Neural cell (in vitro differentiated cells): ENCODE measurements around the gene FYB1. TPM values are rescaled to one million over a fixed set of nuclear protein-coding genes. Genes with fewer than 3 reads are reported as not detected.

Experiments used
- H2AFZ ChIP-seq: fragments of 200-600, 300-800 bp; sonication (generic), shearing (Covaris generic); 2 replicates; pipeline ENCODE4 v1.6.0; 2014; ENCODE audit warnings: low read depth, mild to moderate bottlenecking, antibody characterized with exemption, low read length, moderate library complexity
- H3F3A ChIP-seq: fragments of 200-600 bp; shearing (Covaris generic); 2 replicates; pipeline ENCODE4 v1.6.1; 2016; ENCODE audit warnings: mild to moderate bottlenecking, moderate library complexity, mixed read lengths, antibody characterized with exemption, low read length; ENCODE audit not compliant: insufficient read depth, poor library complexity, severe bottlenecking
- H3K27ac ChIP-seq: fragments of 200-600, 300-800 bp; sonication (generic), shearing (Covaris generic); 2 replicates; pipeline ENCODE4 v1.5.1; 2014; ENCODE audit warnings: mild to moderate bottlenecking, low read length, moderate library complexity
- H3K27me3 ChIP-seq: fragments of 300-800, 200-600 bp; sonication (generic), shearing (Covaris generic); 2 replicates; pipeline ENCODE4 v1.6.0; 2014; ENCODE audit warnings: mild to moderate bottlenecking, low read depth, low read length, moderate library complexity; ENCODE audit not compliant: insufficient read depth
- H3K36me3 ChIP-seq: fragments of 300-800, 200-600 bp; sonication (generic), shearing (Covaris generic); 2 replicates; pipeline ENCODE4 v1.5.1; 2014; ENCODE audit warnings: mild to moderate bottlenecking, antibody characterized with exemption, low read length, moderate library complexity; ENCODE audit not compliant: insufficient read depth
- H3K4me2 ChIP-seq: fragments of 300-800, 200-600 bp; sonication (generic), shearing (Covaris generic); 2 replicates; pipeline ENCODE4 v1.6.0; 2014; ENCODE audit warnings: mild to moderate bottlenecking, low read length
- H3K4me3 ChIP-seq: fragments of 300-800, 200-600 bp; sonication (generic), shearing (Covaris generic); 2 replicates; pipeline ENCODE4 v1.5.1; 2014; ENCODE audit warnings: mild to moderate bottlenecking, low read length, moderate library complexity
- H3K79me2 ChIP-seq: fragments of 200-600 bp; shearing (Covaris generic); replicated peaks from 2 replicates; pipeline ENCODE4 v1.6.0; 2014; ENCODE audit warnings: mild to moderate bottlenecking, low read length, moderate library complexity; ENCODE audit not compliant: insufficient read depth
- H3K9ac ChIP-seq: fragments of 300-800, 200-600 bp; sonication (generic), shearing (Covaris generic); 2 replicates; pipeline ENCODE4 v1.6.1; 2016; ENCODE audit warnings: mild to moderate bottlenecking, low read length, mixed read lengths
- H3K9me2 ChIP-seq: fragments of 200-600 bp; shearing (Covaris generic); 2 replicates; pipeline ENCODE4 v1.6.1; 2016; ENCODE audit warnings: mild to moderate bottlenecking, low read length, mixed read lengths; ENCODE audit not compliant: insufficient read depth
- H3K9me3 ChIP-seq: fragments of 200-600, 300-800 bp; sonication (generic), shearing (Covaris generic); 2 replicates; pipeline ENCODE4 v1.6.1; 2016; ENCODE audit warnings: mild to moderate bottlenecking, mixed run types, low read length, moderate library complexity, mixed read lengths
- H4K20me1 ChIP-seq: fragments of 200-600 bp; shearing (Covaris generic); 2 replicates; pipeline ENCODE4 v1.6.1; 2016; ENCODE audit warnings: mild to moderate bottlenecking, mixed run types; ENCODE audit not compliant: insufficient read depth
- EP300 ChIP-seq: fragments of 450-650 bp; conservative IDR thresholded peaks from 2 replicates; pipeline ENCODE4 v1.6.1; 2014; ENCODE audit warnings: antibody characterized with exemption, mild to moderate bottlenecking, moderate library complexity; ENCODE audit not compliant: poor library complexity, severe bottlenecking
- EZH2 ChIP-seq: fragments of 200-600, 300-800 bp; shearing (Covaris generic), sonication (generic); IDR thresholded peaks from 2 replicates; pipeline ENCODE4 v1.6.1; 2014; ENCODE audit warnings: antibody characterized with exemption, low read length, borderline replicate concordance, mild to moderate bottlenecking; ENCODE audit not compliant: insufficient read depth, poor library complexity, severe bottlenecking
- MXI1 ChIP-seq: fragments of 450-650 bp; conservative IDR thresholded peaks from 2 replicates; pipeline ENCODE4 v1.6.1; 2014; ENCODE audit warnings: antibody characterized with exemption, mild to moderate bottlenecking; ENCODE audit not compliant: poor library complexity, severe bottlenecking
- POLR2AphosphoS5 ChIP-seq: IDR thresholded peaks from 2 replicates; pipeline ENCODE4 v1.6.1; 2012
- RAD21 ChIP-seq: fragments of 450-650 bp; conservative IDR thresholded peaks from 2 replicates; pipeline ENCODE4 v1.6.1; 2014; ENCODE audit warnings: antibody characterized with exemption, mild to moderate bottlenecking, moderate library complexity
- SMC3 ChIP-seq: fragments of 450-650 bp; conservative IDR thresholded peaks from 2 replicates; pipeline ENCODE4 v1.6.1; 2014; ENCODE audit warnings: antibody characterized with exemption, mild to moderate bottlenecking, moderate library complexity; ENCODE audit not compliant: poor library complexity
- TAF1 ChIP-seq: IDR thresholded peaks from 2 replicates; pipeline ENCODE4 v1.6.1; 2012; ENCODE audit warnings: low read depth
- polyA minus RNA-seq: library from RNA; depleted of rRNA, polyadenylated mRNA; stranded (reverse); fragments of >200 nt; gene quantifications from 2 replicates; pipeline ENCODE4 v1.2.3, GENCODE V29; 2014
- polyA plus RNA-seq: library from polyadenylated mRNA; depleted of rRNA; stranded (reverse); fragments of >200 nt; gene quantifications from 2 replicates; pipeline ENCODE4 v1.2.3, GENCODE V29; 2014
- TF ChIP-seq, protein P1 (sequence below): fragments of 450-650 bp; IDR thresholded peaks from 2 replicates; pipeline ENCODE4 v1.5.1; 2014; ENCODE audit warnings: antibody characterized with exemption, mild to moderate bottlenecking, moderate library complexity; ENCODE audit not compliant: poor library complexity, severe bottlenecking
- TF ChIP-seq, protein P2 (sequence below): IDR thresholded peaks from 2 replicates; pipeline ENCODE4 v1.6.1; 2012; ENCODE audit warnings: borderline replicate concordance

The FYB1 gene, protein sequence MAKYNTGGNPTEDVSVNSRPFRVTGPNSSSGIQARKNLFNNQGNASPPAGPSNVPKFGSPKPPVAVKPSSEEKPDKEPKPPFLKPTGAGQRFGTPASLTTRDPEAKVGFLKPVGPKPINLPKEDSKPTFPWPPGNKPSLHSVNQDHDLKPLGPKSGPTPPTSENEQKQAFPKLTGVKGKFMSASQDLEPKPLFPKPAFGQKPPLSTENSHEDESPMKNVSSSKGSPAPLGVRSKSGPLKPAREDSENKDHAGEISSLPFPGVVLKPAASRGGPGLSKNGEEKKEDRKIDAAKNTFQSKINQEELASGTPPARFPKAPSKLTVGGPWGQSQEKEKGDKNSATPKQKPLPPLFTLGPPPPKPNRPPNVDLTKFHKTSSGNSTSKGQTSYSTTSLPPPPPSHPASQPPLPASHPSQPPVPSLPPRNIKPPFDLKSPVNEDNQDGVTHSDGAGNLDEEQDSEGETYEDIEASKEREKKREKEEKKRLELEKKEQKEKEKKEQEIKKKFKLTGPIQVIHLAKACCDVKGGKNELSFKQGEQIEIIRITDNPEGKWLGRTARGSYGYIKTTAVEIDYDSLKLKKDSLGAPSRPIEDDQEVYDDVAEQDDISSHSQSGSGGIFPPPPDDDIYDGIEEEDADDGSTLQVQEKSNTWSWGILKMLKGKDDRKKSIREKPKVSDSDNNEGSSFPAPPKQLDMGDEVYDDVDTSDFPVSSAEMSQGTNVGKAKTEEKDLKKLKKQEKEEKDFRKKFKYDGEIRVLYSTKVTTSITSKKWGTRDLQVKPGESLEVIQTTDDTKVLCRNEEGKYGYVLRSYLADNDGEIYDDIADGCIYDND
- polyA plus RNA-seq, result not detected in 2 replicates
- polyA minus RNA-seq, result not detected in 2 replicates

DNA sequence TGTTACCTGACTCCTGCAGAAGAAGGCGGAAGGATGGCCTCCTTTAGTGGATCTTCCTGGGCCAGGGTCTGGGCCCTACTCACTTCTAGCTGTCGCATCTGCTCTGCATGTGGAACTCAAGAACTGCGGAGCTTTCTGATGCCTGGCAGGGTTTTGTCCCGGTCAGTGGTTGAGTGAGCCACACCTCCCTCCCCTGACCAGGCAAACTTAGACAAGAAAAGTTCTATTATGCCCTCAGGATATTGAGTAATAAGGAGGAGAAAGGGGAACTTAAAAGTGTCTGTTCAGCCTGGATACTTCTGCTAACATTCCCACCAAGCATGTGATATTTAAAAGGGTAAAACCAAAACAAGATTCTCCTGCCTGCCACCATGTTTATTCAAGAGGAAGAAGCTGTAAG lies at the start of gene FYB1:
Gene FYB1, minus strand, starts transcription at position 127 of the 400 bp plus-strand sequence. CDS start 16,603 bp downstream, outside the sequence.
- Histone ChIP-seq H2AFZ (no peak within 1 kb of the TSS), H3K9ac (no peak within 1 kb of the TSS), H3F3A (no peaks in the 10 kb centered on the region), H3K9me3 (no peaks in the 10 kb centered on the region), H3K4me3 (no peak within 1 kb of the TSS), H3K9me2 (no peaks in the 10 kb centered on the region), H3K4me2 (no peak within 1 kb of the TSS), H3K27ac (no peak within 1 kb of the TSS), H3K79me2 (no peaks in the 10 kb centered on the region), H4K20me1 (no peaks in the 10 kb centered on the region), H3K27me3 (no peaks in the 10 kb centered on the region), H3K36me3 (no peaks in the 10 kb centered on the region)
- TF ChIP-seq MXI1 (no peak), EZH2 (no peak), POLR2AphosphoS5 (no peak), EP300 (no peak), RAD21 (no peak), TAF1 (no peak), SMC3 (no peak)
- TF ChIP-seq, protein P1, sequence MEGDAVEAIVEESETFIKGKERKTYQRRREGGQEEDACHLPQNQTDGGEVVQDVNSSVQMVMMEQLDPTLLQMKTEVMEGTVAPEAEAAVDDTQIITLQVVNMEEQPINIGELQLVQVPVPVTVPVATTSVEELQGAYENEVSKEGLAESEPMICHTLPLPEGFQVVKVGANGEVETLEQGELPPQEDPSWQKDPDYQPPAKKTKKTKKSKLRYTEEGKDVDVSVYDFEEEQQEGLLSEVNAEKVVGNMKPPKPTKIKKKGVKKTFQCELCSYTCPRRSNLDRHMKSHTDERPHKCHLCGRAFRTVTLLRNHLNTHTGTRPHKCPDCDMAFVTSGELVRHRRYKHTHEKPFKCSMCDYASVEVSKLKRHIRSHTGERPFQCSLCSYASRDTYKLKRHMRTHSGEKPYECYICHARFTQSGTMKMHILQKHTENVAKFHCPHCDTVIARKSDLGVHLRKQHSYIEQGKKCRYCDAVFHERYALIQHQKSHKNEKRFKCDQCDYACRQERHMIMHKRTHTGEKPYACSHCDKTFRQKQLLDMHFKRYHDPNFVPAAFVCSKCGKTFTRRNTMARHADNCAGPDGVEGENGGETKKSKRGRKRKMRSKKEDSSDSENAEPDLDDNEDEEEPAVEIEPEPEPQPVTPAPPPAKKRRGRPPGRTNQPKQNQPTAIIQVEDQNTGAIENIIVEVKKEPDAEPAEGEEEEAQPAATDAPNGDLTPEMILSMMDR, result no peak
- TF ChIP-seq, protein P2, sequence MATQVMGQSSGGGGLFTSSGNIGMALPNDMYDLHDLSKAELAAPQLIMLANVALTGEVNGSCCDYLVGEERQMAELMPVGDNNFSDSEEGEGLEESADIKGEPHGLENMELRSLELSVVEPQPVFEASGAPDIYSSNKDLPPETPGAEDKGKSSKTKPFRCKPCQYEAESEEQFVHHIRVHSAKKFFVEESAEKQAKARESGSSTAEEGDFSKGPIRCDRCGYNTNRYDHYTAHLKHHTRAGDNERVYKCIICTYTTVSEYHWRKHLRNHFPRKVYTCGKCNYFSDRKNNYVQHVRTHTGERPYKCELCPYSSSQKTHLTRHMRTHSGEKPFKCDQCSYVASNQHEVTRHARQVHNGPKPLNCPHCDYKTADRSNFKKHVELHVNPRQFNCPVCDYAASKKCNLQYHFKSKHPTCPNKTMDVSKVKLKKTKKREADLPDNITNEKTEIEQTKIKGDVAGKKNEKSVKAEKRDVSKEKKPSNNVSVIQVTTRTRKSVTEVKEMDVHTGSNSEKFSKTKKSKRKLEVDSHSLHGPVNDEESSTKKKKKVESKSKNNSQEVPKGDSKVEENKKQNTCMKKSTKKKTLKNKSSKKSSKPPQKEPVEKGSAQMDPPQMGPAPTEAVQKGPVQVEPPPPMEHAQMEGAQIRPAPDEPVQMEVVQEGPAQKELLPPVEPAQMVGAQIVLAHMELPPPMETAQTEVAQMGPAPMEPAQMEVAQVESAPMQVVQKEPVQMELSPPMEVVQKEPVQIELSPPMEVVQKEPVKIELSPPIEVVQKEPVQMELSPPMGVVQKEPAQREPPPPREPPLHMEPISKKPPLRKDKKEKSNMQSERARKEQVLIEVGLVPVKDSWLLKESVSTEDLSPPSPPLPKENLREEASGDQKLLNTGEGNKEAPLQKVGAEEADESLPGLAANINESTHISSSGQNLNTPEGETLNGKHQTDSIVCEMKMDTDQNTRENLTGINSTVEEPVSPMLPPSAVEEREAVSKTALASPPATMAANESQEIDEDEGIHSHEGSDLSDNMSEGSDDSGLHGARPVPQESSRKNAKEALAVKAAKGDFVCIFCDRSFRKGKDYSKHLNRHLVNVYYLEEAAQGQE, result no peak

DNA sequence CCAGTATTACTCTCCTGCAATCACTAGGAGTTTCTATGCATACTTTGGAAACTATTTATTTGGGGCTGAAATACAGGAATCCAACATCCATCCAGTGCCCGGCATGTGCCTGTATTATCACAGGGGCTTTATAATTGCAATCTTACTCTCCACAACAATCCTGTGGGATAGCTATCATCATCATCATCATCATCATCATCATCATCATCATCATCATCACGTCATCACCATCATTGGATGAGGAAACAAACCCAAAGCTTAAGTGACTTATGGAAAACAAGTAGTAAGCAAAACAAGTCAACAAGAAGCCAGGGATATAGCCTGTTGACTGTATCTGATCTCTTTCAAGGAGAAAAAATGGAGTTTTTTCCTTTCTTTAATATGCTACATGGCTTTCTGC lies 47.8 kb upstream of the FYB1 start:
- Histone ChIP-seq H3K79me2 (no peaks in the 10 kb centered on the region), H3K27me3 (no peaks in the 10 kb centered on the region), H3K9me2 (no peaks in the 10 kb centered on the region), H3F3A (no peaks in the 10 kb centered on the region), H3K9ac (no peak overlapping the region), H3K4me3 (no peak overlapping the region), H2AFZ (no peak overlapping the region), H3K4me2 (no peak overlapping the region), H3K9me3 (no peaks in the 10 kb centered on the region), H3K27ac (no peak overlapping the region), H3K36me3 (no peaks in the 10 kb centered on the region), H4K20me1 (no peaks in the 10 kb centered on the region)
- TF ChIP-seq EZH2 (no peak), TAF1 (no peak), RAD21 (no peak)
- TF ChIP-seq, protein P1, result no peak
